HG03469 (cell line): ENCODE measurements around the gene TMED3.
"Not testable (repeated sequence)": the region's sequence is repeated elsewhere in the genome, so short reads cannot be mapped to it uniquely, and the experiment has no call there.

Experiments used
- ATAC-seq: cut with Tn5 transposase; IDR thresholded peaks from one replicate; pipeline ENCODE4 v1.9.1; 2021; ENCODE audit warnings: mild to moderate bottlenecking, moderate library complexity, moderate number of reproducible peaks; ENCODE audit not compliant: unreplicated experiment

Gene TMED3

GRCh38 chr15:79315623-79316328, 4.9 kb downstream of the TMED3 start:
- no peak for ATAC-seq

GRCh38 chr15:79316864-79317263, 6.0 kb downstream of the TMED3 start:
- ATAC-seq = no peak

- ATAC-seq = not testable (repeated sequence)
These were observed 9.1 kb downstream of the TMED3 start for GRCh38 chr15:79319973-79320372.

- no peak for ATAC-seq
These were observed 11.0 kb downstream of the TMED3 start for GRCh38 chr15:79321876-79322275.

- ATAC-seq = no peak
These were observed 11.4 kb downstream of the TMED3 start for GRCh38 chr15:79322306-79322705.

- ATAC-seq = no peak
These were observed 12.0 kb downstream of the TMED3 start for GRCh38 chr15:79322945-79323344.

GRCh38 chr15:79329171-79329611, 18.3 kb downstream of the TMED3 start:
- ATAC-seq = no peak

GRCh38 chr15:79332824-79333510, 22.1 kb downstream of the TMED3 start:
- ATAC-seq = no peak

GRCh38 chr15:79337591-79337990, 26.7 kb downstream of the TMED3 start:
- no peak for ATAC-seq

- no peak for ATAC-seq
These were observed 28.8 kb downstream of the TMED3 start for GRCh38 chr15:79339588-79340314.

GRCh38 chr15:79340315-79340602, 29.3 kb downstream of the TMED3 start:
- no peak for ATAC-seq

GRCh38 chr15:79341396-79341795, 30.5 kb downstream of the TMED3 start:
- ATAC-seq = no peak

- ATAC-seq = no peak
These were observed 38.6 kb downstream of the TMED3 start for GRCh38 chr15:79349525-79349924.

- ATAC-seq = no peak
These were observed 41.3 kb downstream of the TMED3 start for GRCh38 chr15:79352206-79352605.

GRCh38 chr15:79357566-79357965, 46.7 kb downstream of the TMED3 start:
- ATAC-seq = no peak

- no peak for ATAC-seq
These were observed 47.2 kb downstream of the TMED3 start for GRCh38 chr15:79358069-79358468.

GRCh38 chr15:79364571-79365240, 53.8 kb downstream of the TMED3 start:
- no peak for ATAC-seq

GRCh38 chr15:79365765-79366164, 54.9 kb downstream of the TMED3 start:
- no peak for ATAC-seq

GRCh38 chr15:79366691-79367090, 55.8 kb downstream of the TMED3 start:
- no peak for ATAC-seq

- ATAC-seq = no peak
These were observed 59.8 kb downstream of the TMED3 start for GRCh38 chr15:79370716-79371115.

GRCh38 chr15:79371591-79371990, 60.7 kb downstream of the TMED3 start:
- ATAC-seq = no peak
